Measurements from ENCODE around the gene AK5.

AK5 gene

DNA sequence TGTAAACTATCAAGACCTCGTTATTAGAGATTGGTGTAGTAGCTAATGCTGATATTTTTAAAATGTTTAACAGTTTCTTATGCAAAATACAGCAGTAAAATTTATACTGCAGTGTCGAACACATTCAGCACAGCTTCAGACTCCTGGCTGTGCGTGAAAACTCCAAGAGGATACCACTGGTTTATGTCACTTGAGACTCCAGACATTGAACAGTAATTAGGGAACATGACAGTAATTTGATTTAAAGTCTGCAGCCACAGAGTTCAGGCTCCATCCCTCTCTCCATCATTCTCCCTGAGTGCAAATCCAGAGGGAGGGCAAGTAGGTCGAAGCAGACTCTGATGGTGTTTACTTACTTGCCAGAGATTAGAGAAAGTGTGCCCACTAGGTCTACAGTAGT lies 94.2 kb downstream of the AK5 start:
- Histone ChIP-seq H3K27me3 (ENCODE audit: control insufficient read depth, insufficient read depth, low read length) (no peaks in the 10 kb centered on the region), H3K27ac (ENCODE audit: low read depth, low read length) (no peak overlapping the region), H3K9ac (ENCODE audit: low read length) (no peak overlapping the region), H3K4me3 (ENCODE audit: low read depth, low read length) (no peak overlapping the region), H3K36me3 (ENCODE audit: control insufficient read depth, insufficient read depth, low read length) (no peaks in the 10 kb centered on the region), H3K4me1 (ENCODE audit: control insufficient read depth, insufficient read depth, low read length) (no peaks in the 10 kb centered on the region), H3K9me3 (ENCODE audit: control insufficient read depth, insufficient read depth, low read depth, low read length) (no peaks in the 10 kb centered on the region)

DNA sequence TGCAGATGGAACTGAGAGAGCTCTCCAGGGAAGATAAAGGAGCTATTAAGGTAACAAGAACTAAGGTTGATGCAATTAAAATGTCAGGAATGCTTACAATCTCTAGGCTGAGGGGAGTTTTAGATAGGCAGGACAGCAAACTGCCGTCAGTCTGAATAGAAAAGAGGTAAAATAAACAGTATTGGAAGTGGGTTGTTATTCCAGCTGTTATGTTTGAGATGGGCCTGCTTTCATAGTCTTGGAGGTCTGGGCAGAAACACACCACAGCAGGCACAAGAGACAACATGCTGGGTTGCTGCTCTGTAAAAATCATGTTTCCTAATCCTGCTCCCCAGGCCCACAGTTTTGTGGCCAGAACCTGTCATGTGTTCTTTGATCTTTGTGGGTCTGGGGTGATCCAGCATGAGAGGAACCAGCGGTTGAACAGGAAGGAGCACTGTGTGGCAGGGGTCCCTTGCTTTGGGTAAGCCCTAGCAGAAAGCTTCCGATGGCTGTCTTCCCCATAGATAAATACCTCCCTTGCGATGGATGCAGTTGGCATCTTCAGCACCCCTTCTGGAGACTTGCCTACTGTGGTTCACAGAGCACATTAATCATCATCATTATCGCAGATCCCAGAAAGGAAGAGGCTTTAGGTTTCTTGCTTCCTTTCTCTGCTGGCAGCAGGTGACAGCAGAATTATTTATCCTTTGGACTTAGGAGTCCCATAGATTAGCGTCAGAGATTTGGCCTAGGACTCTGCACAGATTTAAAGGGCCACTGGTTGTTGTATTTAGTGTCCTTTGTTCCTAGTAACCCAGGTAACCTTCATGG lies 97.1 kb downstream of the AK5 start:
- no peaks in the 10 kb centered on the region for H3K4me1 ChIP-seq (ENCODE audit: control insufficient read depth, insufficient read depth, low read length)
- H3K27ac ChIP-seq (ENCODE audit: low read depth, low read length) = no peak overlapping the region
- H3K27me3 ChIP-seq (ENCODE audit: control insufficient read depth, insufficient read depth, low read length) = no peaks in the 10 kb centered on the region
- H3K9me3 ChIP-seq (ENCODE audit: control insufficient read depth, insufficient read depth, low read depth, low read length) = no peaks in the 10 kb centered on the region
- no peaks in the 10 kb centered on the region for H3K36me3 ChIP-seq (ENCODE audit: control insufficient read depth, insufficient read depth, low read length)
- no peak overlapping the region for H3K9ac ChIP-seq (ENCODE audit: low read length)
- no peak overlapping the region for H3K4me3 ChIP-seq (ENCODE audit: low read depth, low read length)

DNA sequence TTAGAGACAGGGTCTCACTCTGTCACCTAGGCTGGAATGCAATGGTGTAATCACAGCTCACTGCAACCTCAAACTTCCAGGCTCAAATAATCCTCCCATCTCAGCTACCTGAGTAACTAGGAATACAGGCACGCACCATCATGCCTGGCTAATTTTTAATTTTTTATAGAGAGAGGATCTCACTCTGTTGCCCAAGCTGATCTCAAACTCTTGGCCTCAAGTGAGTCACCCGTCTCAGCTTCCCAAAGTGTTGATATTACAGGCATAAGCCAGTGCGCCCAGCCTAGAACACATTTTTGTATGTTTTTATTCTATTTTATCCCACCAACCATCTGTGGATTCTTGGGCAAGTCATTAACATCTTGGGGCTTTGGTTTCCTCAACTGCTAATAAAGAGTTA lies 100.5 kb downstream of the AK5 start:
- H3K4me3 ChIP-seq (ENCODE audit: low read depth, low read length) = no peak overlapping the region
- H3K4me1 ChIP-seq (ENCODE audit: control insufficient read depth, insufficient read depth, low read length) = peaks cover 5% of the 10 kb centered on the region; the same call in 1 of the 2 replicates
- no peak overlapping the region for H3K27ac ChIP-seq (ENCODE audit: low read depth, low read length)
- H3K36me3 ChIP-seq (ENCODE audit: control insufficient read depth, insufficient read depth, low read length) = no peaks in the 10 kb centered on the region
- H3K9me3 ChIP-seq (ENCODE audit: control insufficient read depth, insufficient read depth, low read depth, low read length) = no peaks in the 10 kb centered on the region
- H3K9ac ChIP-seq (ENCODE audit: low read length) = no peak overlapping the region
- no peaks in the 10 kb centered on the region for H3K27me3 ChIP-seq (ENCODE audit: control insufficient read depth, insufficient read depth, low read length)

- no peaks in the 10 kb centered on the region for H3K27me3 ChIP-seq (ENCODE audit: control insufficient read depth, insufficient read depth, low read length)
- no peak overlapping the region for H3K27ac ChIP-seq (ENCODE audit: low read depth, low read length)
- no peaks in the 10 kb centered on the region for H3K36me3 ChIP-seq (ENCODE audit: control insufficient read depth, insufficient read depth, low read length)
- no peak overlapping the region for H3K4me3 ChIP-seq (ENCODE audit: low read depth, low read length)
- no peak overlapping the region for H3K9ac ChIP-seq (ENCODE audit: low read length)
- no peaks in the 10 kb centered on the region for H3K9me3 ChIP-seq (ENCODE audit: control insufficient read depth, insufficient read depth, low read depth, low read length)
- H3K4me1 ChIP-seq (ENCODE audit: control insufficient read depth, insufficient read depth, low read length) = peaks cover 5% of the 10 kb centered on the region; the same call in 1 of the 2 replicates
Measured at GRCh38 chr1:77383236-77383635, 101.4 kb downstream of the AK5 start.

GRCh38 chr1:77385551-77385950 lies 103.7 kb downstream of the AK5 start:
- Histone ChIP-seq H3K9me3 (ENCODE audit: control insufficient read depth, insufficient read depth, low read depth, low read length) (no peaks in the 10 kb centered on the region), H3K27me3 (ENCODE audit: control insufficient read depth, insufficient read depth, low read length) (no peaks in the 10 kb centered on the region), H3K4me3 (ENCODE audit: low read depth, low read length) (no peak overlapping the region), H3K4me1 (ENCODE audit: control insufficient read depth, insufficient read depth, low read length) (peaks cover 5% of the 10 kb centered on the region; the same call in 1 of the 2 replicates), H3K27ac (ENCODE audit: low read depth, low read length) (no peak overlapping the region), H3K36me3 (ENCODE audit: control insufficient read depth, insufficient read depth, low read length) (no peaks in the 10 kb centered on the region), H3K9ac (ENCODE audit: low read length) (no peak overlapping the region)

DNA sequence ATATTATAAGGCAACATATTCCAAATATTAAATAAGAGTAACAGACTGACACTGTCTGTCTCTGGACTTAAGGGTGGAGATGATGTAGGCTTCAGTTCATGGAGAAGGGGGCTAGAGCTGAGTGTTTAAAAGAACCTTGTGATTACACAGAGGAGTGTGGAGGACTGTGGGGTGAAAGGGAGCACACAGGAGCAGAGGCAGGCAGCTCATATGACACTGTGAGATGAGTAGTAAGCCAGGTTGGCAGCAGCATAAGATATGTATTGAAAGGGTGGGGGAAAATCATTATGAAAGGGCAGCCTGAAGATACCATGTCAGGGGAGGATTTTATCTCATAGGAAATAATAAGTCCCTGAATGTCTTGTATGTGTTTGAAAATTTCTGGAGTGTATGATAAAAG lies 104.5 kb downstream of the AK5 start:
- H3K36me3 ChIP-seq (ENCODE audit: control insufficient read depth, insufficient read depth, low read length) = no peaks in the 10 kb centered on the region
- peaks cover 5% of the 10 kb centered on the region; the same call in 1 of the 2 replicates for H3K4me1 ChIP-seq (ENCODE audit: control insufficient read depth, insufficient read depth, low read length)
- H3K9ac ChIP-seq (ENCODE audit: low read length) = no peak overlapping the region
- H3K9me3 ChIP-seq (ENCODE audit: control insufficient read depth, insufficient read depth, low read depth, low read length) = no peaks in the 10 kb centered on the region
- H3K4me3 ChIP-seq (ENCODE audit: low read depth, low read length) = no peak overlapping the region
- no peaks in the 10 kb centered on the region for H3K27me3 ChIP-seq (ENCODE audit: control insufficient read depth, insufficient read depth, low read length)
- no peak overlapping the region for H3K27ac ChIP-seq (ENCODE audit: low read depth, low read length)

- Histone ChIP-seq H3K36me3 (ENCODE audit: control insufficient read depth, insufficient read depth, low read length) (no peaks in the 10 kb centered on the region), H3K4me3 (ENCODE audit: low read depth, low read length) (no peak overlapping the region), H3K4me1 (ENCODE audit: control insufficient read depth, insufficient read depth, low read length) (peaks cover 5% of the 10 kb centered on the region; the same call in 1 of the 2 replicates), H3K9me3 (ENCODE audit: control insufficient read depth, insufficient read depth, low read depth, low read length) (no peaks in the 10 kb centered on the region), H3K9ac (ENCODE audit: low read length) (no peak overlapping the region), H3K27ac (ENCODE audit: low read depth, low read length) (no peak overlapping the region), H3K27me3 (ENCODE audit: control insufficient read depth, insufficient read depth, low read length) (no peaks in the 10 kb centered on the region)
Measured at GRCh38 chr1:77387553-77387952, 105.7 kb downstream of the AK5 start.

DNA sequence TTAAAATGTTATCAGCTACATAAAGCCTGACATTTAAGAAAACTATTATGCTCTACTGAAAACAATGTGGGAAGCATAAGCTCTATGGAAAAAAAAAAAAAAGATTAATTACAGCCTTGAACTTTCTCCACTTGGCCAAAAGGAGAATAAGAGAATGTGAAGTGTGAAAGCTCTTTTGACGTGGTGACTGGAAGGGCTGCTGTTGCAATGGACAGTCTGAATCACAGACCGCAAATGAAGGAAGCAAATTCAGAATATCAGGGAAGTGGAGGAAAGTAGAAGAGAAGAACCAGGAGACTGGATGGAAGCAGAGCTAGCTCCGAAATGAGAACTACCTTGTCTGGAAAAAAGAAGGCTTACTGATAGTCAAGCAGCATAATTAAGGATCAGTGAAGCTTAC lies 106.8 kb downstream of the AK5 start:
- Histone ChIP-seq H3K27me3 (ENCODE audit: control insufficient read depth, insufficient read depth, low read length) (no peaks in the 10 kb centered on the region), H3K27ac (ENCODE audit: low read depth, low read length) (no peak overlapping the region), H3K36me3 (ENCODE audit: control insufficient read depth, insufficient read depth, low read length) (no peaks in the 10 kb centered on the region), H3K4me3 (ENCODE audit: low read depth, low read length) (no peak overlapping the region), H3K9me3 (ENCODE audit: control insufficient read depth, insufficient read depth, low read depth, low read length) (no peaks in the 10 kb centered on the region), H3K9ac (ENCODE audit: low read length) (no peak overlapping the region), H3K4me1 (ENCODE audit: control insufficient read depth, insufficient read depth, low read length) (peaks cover 5% of the 10 kb centered on the region; the same call in 1 of the 2 replicates)

DNA sequence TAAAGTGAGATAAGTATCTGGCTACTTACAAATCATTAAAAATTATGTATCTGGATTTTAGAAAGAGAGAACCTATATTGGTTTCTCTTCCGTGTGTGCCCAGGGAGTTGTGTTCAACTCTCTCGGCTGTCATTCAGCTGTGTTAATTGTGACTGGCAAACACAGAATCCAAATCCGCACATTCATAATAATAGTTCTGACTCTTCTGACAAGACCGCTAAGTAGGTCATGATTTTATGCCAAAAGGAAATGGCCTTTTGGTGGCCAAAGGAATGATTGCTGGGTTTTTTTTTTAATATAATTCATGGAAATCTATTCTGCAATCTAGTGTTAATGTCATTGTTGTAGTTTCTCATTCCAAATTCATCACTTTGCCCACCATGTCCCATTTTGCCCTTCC lies 110.7 kb downstream of the AK5 start:
- no peaks in the 10 kb centered on the region for H3K9me3 ChIP-seq (ENCODE audit: control insufficient read depth, insufficient read depth, low read depth, low read length)
- no peaks in the 10 kb centered on the region for H3K36me3 ChIP-seq (ENCODE audit: control insufficient read depth, insufficient read depth, low read length)
- no peaks in the 10 kb centered on the region for H3K27me3 ChIP-seq (ENCODE audit: control insufficient read depth, insufficient read depth, low read length)
- H3K4me1 ChIP-seq (ENCODE audit: control insufficient read depth, insufficient read depth, low read length) = no peaks in the 10 kb centered on the region
- H3K9ac ChIP-seq (ENCODE audit: low read length) = no peak overlapping the region
- no peak overlapping the region for H3K4me3 ChIP-seq (ENCODE audit: low read depth, low read length)
- no peak overlapping the region for H3K27ac ChIP-seq (ENCODE audit: low read depth, low read length)

GRCh38 chr1:77394166-77394565 lies 112.3 kb downstream of the AK5 start:
- Histone ChIP-seq H3K9me3 (ENCODE audit: control insufficient read depth, insufficient read depth, low read depth, low read length) (no peaks in the 10 kb centered on the region), H3K4me1 (ENCODE audit: control insufficient read depth, insufficient read depth, low read length) (peaks cover 4% of the 10 kb centered on the region; the same call in 1 of the 2 replicates), H3K36me3 (ENCODE audit: control insufficient read depth, insufficient read depth, low read length) (no peaks in the 10 kb centered on the region), H3K27ac (ENCODE audit: low read depth, low read length) (no peak overlapping the region), H3K4me3 (ENCODE audit: low read depth, low read length) (no peak overlapping the region), H3K27me3 (ENCODE audit: control insufficient read depth, insufficient read depth, low read length) (no peaks in the 10 kb centered on the region), H3K9ac (ENCODE audit: low read length) (no peak overlapping the region)

GRCh38 chr1:77395051-77395450 lies 113.2 kb downstream of the AK5 start:
- Histone ChIP-seq H3K27me3 (ENCODE audit: control insufficient read depth, insufficient read depth, low read length) (no peaks in the 10 kb centered on the region), H3K27ac (ENCODE audit: low read depth, low read length) (no peak overlapping the region), H3K9me3 (ENCODE audit: control insufficient read depth, insufficient read depth, low read depth, low read length) (no peaks in the 10 kb centered on the region), H3K4me3 (ENCODE audit: low read depth, low read length) (no peak overlapping the region), H3K9ac (ENCODE audit: low read length) (no peak overlapping the region), H3K36me3 (ENCODE audit: control insufficient read depth, insufficient read depth, low read length) (no peaks in the 10 kb centered on the region), H3K4me1 (ENCODE audit: control insufficient read depth, insufficient read depth, low read length) (peaks cover 4% of the 10 kb centered on the region; the same call in 1 of the 2 replicates)

Measured in HUES6 (cell line).